Measurements from ENCODE around the gene ODR4.
"Not testable (repeated sequence)": the region's sequence is repeated elsewhere in the genome, so short reads cannot be mapped to it uniquely, and the experiment has no call there.

ODR4 gene

DNA sequence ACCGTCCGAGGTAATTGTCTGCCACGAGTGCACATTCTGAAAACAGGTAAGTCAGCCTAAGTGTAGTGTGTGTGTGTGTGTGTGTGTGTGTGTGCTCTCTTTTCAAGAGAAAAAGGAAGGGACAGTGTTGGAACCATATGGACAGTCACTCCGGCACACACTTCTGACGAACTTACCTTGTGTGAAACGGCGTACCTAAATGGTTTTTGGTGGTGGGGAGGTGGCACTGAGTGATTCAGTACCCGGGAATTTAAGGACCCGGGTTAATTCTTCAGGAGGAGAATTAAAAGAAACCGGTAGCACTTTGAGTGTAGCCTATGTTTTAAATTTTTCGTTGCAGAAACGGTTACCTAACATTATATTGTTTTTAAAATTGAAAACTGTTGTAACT lies 286 bp downstream of the ODR4 start:
- DNase-seq (ENCODE audit: insufficient read length, low spot score), result no peak
- FAIRE-seq, result no peak
- TF ChIP-seq POLR2A (IDR thresholded peaks at IDR 0.05; ENCODE audit: low read depth, low read length) (no peak; the same call in 1 of the 2 replicates), POLR2AphosphoS5 (IDR thresholded peaks at IDR 0.05; ENCODE audit: low read depth, low read length) (no peak), TAF1 (IDR thresholded peaks at IDR 0.05; ENCODE audit: low read depth, low read length) (no peak), PAX5 (IDR thresholded peaks at IDR 0.05; ENCODE audit: insufficient read depth, low read length, severe bottlenecking) (no peak), POU2F2 (IDR thresholded peaks at IDR 0.05; ENCODE audit: low read depth, low read length) (no peak), SPI1 (IDR thresholded peaks at IDR 0.05; ENCODE audit: low read depth, low read length) (no peak)

DNA sequence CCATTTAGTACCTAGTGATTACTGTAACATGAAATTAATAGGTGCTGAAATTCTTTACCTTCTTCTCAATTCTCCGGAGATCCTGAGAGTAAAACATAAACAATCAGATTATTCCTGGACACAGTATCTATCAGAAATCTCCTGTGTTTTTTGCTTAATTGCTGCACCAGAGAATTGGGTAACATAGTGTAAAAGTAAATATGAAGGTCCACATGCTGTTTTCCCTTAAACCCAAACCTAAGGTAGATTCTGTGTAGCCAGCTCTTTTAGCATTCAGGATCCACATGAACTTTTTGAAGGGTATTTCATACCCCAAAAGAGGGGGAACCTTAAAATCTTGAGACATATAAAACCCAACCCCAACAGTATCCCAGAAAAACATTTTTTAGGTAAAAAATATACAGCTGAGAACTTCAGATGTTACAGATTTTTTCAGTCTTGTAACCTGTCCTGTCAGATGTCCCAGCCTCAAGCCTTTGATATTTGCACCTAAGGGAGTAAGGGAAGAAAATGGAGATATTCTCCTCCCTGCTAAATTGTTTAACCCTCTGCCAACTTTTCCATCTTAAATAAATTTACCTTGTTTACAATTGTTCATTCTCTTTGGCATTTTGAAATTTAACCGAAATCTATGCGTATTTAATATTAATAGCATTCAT lies 11.2 kb downstream of the ODR4 start:
- FAIRE-seq (no peak), DNase-seq (ENCODE audit: insufficient read length, low spot score) (no peak)
- TF ChIP-seq TAF1 (IDR thresholded peaks at IDR 0.05; ENCODE audit: low read depth, low read length) (no peak), PAX5 (IDR thresholded peaks at IDR 0.05; ENCODE audit: insufficient read depth, low read length, severe bottlenecking) (no peak), POLR2A (IDR thresholded peaks at IDR 0.05; ENCODE audit: low read depth, low read length) (no peak), POLR2AphosphoS5 (IDR thresholded peaks at IDR 0.05; ENCODE audit: low read depth, low read length) (no peak), SPI1 (IDR thresholded peaks at IDR 0.05; ENCODE audit: low read depth, low read length) (no peak), POU2F2 (IDR thresholded peaks at IDR 0.05; ENCODE audit: low read depth, low read length) (no peak)

DNA sequence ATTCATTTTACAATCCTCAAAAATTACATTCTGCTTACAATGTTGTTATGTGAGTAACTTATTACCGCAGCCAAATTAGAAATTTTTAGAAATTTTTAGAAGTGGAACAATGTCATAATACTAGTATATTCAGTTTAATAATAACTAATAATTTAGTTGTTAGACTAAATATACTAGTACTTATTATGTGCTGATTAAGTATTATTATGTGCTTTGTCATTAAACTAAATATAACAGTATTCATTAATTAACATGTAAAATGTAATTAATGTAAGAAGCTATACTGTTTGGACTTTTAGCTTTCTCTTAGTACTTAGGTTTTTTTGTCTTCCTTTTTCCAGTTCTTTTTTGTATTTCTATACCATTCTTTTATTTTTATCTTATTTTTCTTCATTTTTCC lies 15.3 kb downstream of the ODR4 start:
- no peak for FAIRE-seq
- TF ChIP-seq POLR2A (IDR thresholded peaks at IDR 0.05; ENCODE audit: low read depth, low read length) (no peak), PAX5 (IDR thresholded peaks at IDR 0.05; ENCODE audit: insufficient read depth, low read length, severe bottlenecking) (no peak), SPI1 (IDR thresholded peaks at IDR 0.05; ENCODE audit: low read depth, low read length) (no peak), POLR2AphosphoS5 (IDR thresholded peaks at IDR 0.05; ENCODE audit: low read depth, low read length) (no peak), TAF1 (IDR thresholded peaks at IDR 0.05; ENCODE audit: low read depth, low read length) (no peak), POU2F2 (IDR thresholded peaks at IDR 0.05; ENCODE audit: low read depth, low read length) (no peak)

DNA sequence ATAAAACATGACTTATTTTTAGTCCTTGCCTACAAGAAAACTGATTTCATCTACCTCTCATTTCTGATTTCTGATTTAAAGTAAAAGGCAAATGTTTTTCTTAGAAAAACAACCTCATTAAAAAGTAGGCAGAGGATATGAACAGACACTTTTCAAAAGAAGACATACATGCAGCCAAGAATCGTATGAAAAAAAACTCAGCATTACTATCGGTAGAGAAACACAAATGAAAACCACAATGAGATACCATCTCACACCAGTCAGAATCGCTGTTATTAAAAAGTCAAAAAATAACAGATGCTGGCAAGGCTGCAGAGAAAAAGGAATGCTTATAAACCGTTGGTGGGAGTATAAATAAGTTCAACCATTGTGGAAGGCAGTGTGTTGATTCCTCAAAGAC lies 16.2 kb downstream of the ODR4 start:
- FAIRE-seq (no peak), DNase-seq (ENCODE audit: insufficient read length, low spot score) (no peak)
- TF ChIP-seq PAX5 (IDR thresholded peaks at IDR 0.05; ENCODE audit: insufficient read depth, low read length, severe bottlenecking) (no peak), TAF1 (IDR thresholded peaks at IDR 0.05; ENCODE audit: low read depth, low read length) (no peak), POLR2AphosphoS5 (IDR thresholded peaks at IDR 0.05; ENCODE audit: low read depth, low read length) (no peak), POLR2A (IDR thresholded peaks at IDR 0.05; ENCODE audit: low read depth, low read length) (no peak), POU2F2 (IDR thresholded peaks at IDR 0.05; ENCODE audit: low read depth, low read length) (no peak), SPI1 (IDR thresholded peaks at IDR 0.05; ENCODE audit: low read depth, low read length) (no peak)

More for the DNA sequence above, 15.3 kb downstream of the ODR4 start:
- no peak for DNase-seq (ENCODE audit: insufficient read length, low spot score)

DNA sequence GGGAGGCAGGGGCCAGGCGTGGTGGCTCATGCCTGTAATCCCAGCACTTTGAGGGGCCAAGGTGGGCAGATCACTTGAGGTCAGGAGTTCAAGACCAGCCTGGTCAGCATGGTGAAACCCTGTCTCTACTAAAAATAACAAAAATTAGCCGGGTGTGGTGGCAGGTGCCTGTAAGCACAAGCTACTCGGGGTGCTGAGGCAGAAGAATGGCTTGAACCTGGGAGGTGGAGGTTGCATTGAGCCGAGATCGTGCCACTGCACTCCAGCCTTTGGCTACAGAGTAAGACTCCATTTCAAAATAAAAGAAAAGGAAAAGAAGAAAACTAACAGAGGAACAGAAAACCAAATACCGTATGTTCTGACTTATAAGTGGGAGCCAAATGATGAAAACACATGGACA lies 17.1 kb downstream of the ODR4 start:
- not testable (repeated sequence) for FAIRE-seq; DNase-seq (ENCODE audit: insufficient read length, low spot score)

DNA sequence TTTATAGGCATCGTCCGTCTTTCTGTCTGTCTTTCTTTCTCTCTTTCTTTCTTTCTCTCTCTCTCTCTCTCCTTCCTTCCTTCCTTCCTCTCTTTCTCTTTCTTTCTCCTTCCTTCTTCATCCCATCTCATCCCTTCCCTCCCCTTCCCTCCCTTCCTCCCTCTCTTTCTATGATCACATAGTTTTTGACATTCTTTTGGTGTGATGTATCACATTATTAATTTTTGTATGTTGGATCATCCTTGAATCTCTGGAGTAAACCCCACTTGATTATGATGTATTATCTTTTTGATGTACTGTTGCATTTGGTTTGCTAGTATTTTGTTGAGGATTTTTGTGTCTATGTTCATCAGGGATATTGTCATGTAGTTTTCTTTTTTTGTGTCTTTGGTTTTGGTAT lies 25.8 kb downstream of the ODR4 start:
- FAIRE-seq; DNase-seq (ENCODE audit: insufficient read length, low spot score): not testable (repeated sequence)

DNA sequence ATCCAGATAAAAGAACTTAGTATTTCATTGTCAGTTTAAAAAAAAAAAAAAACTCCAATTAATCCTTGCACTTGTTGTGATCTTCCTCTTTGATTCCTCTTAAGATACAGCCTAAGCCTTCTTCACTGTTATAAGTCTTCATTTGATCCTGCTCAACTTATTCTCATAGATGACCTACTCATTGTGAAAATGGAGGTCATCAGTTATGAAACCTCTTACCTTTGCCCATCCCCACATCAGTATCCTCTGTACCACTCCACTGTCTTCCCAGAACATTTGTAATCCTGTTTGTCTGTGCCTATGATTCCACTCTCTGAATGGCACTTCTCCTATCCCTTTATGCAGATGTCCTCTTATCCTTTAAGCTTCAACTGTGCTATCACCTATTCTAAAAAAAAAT lies 28.0 kb downstream of the ODR4 start:
- FAIRE-seq, result no peak
- DNase-seq (ENCODE audit: insufficient read length, low spot score), result no peak
- TF ChIP-seq POLR2AphosphoS5 (IDR thresholded peaks at IDR 0.05; ENCODE audit: low read depth, low read length), result no peak
- no peak for TF ChIP-seq TAF1 (IDR thresholded peaks at IDR 0.05; ENCODE audit: low read depth, low read length)
- TF ChIP-seq POLR2A (IDR thresholded peaks at IDR 0.05; ENCODE audit: low read depth, low read length), result no peak
- TF ChIP-seq SPI1 (IDR thresholded peaks at IDR 0.05; ENCODE audit: low read depth, low read length), result no peak
- TF ChIP-seq POU2F2 (IDR thresholded peaks at IDR 0.05; ENCODE audit: low read depth, low read length), result no peak
- no peak for TF ChIP-seq PAX5 (IDR thresholded peaks at IDR 0.05; ENCODE audit: insufficient read depth, low read length, severe bottlenecking)

DNA sequence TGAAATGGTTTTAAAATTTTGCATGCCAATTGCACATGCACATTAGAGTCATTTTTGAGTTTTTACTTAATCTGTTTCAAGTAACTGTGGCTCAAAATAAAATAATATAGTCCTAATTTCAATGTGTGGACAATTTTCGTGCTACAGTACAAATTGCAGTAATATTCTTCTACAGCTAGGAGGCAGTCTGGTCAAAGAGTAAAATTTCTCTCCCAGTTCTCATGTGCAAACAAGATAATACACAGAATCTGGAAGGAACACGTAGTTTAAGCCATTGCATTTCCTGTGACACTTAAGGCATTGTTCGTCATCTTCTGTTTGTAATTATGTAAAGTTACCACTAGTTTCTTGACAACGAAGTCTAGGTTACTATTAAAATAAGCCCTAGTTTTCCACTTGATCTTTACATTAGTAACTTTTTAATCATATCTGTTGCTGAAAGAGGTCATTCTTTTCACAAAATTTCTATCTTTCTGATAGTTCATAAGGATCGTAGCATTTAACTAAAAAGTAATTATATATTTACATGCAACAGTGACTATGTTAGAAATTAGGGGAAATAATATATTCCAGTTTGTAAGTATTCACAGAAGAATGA lies 28.9 kb downstream of the ODR4 start:
- peak; percentile 81 for FAIRE-seq
- TF ChIP-seq SPI1 (IDR thresholded peaks at IDR 0.05; ENCODE audit: low read depth, low read length) (peak; percentile 25; the same call in 1 of the 2 replicates), POLR2A (IDR thresholded peaks at IDR 0.05; ENCODE audit: low read depth, low read length) (no peak), POU2F2 (IDR thresholded peaks at IDR 0.05; ENCODE audit: low read depth, low read length) (no peak)
- peak; percentile 5 for DNase-seq (ENCODE audit: insufficient read length, low spot score)

DNA sequence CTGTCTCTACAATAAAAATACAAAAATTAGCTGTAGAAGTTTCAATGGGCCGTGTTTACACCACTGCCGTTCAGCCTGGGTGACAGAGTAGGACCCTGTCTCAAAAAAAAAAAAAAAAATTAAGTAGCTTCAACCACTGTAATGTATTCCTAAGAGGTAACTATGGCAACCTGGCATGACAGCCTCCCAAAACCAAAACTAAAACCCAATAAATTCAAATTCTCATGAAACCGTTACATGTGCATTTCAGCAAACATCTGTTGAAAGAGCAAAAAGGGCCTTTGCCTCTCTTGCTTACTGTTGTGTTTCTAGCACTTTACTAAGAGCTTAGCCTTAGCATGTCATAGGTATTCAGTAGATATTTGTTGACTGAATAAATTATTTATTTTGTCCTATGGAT lies 33.5 kb downstream of the ODR4 start:
- no peak for DNase-seq (ENCODE audit: insufficient read length, low spot score)
- no peak for FAIRE-seq
- TF ChIP-seq POU2F2 (IDR thresholded peaks at IDR 0.05; ENCODE audit: low read depth, low read length) (no peak), PAX5 (IDR thresholded peaks at IDR 0.05; ENCODE audit: insufficient read depth, low read length, severe bottlenecking) (no peak), SPI1 (IDR thresholded peaks at IDR 0.05; ENCODE audit: low read depth, low read length) (no peak), POLR2A (IDR thresholded peaks at IDR 0.05; ENCODE audit: low read depth, low read length) (no peak), POLR2AphosphoS5 (IDR thresholded peaks at IDR 0.05; ENCODE audit: low read depth, low read length) (no peak), TAF1 (IDR thresholded peaks at IDR 0.05; ENCODE audit: low read depth, low read length) (no peak)

DNA sequence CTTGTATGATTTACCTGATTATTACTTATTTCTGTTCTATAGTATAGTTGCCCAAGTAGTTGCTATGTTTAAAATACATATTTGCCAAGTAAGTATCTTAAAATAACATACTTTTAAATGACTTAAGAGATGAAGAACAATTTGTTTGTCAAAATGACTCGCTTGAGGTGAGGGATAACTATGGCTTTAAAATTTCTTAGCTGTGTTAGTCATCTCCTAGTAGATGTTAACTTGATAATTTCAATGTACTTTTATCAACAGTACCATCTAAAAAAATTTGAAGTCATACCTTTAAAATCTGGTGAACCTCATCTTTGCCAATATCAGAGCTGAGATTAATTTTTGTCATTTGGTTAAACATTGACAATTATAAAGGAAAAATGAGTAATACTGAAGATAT lies 37.7 kb downstream of the ODR4 start:
- no peak for DNase-seq (ENCODE audit: insufficient read length, low spot score)
- no peak for FAIRE-seq
- TF ChIP-seq TAF1 (IDR thresholded peaks at IDR 0.05; ENCODE audit: low read depth, low read length) (no peak), SPI1 (IDR thresholded peaks at IDR 0.05; ENCODE audit: low read depth, low read length) (no peak), POLR2A (IDR thresholded peaks at IDR 0.05; ENCODE audit: low read depth, low read length) (no peak), POLR2AphosphoS5 (IDR thresholded peaks at IDR 0.05; ENCODE audit: low read depth, low read length) (no peak), PAX5 (IDR thresholded peaks at IDR 0.05; ENCODE audit: insufficient read depth, low read length, severe bottlenecking) (no peak)

Data from GM12891 (cell line).